ENCODE results near the gene GRIN2A.

GRIN2A gene

GRCh38 chr16:10020866-10021265, 161.4 kb downstream of the GRIN2A start:
- H3K27me3 ChIP-seq (ENCODE audit: insufficient read depth, poor library complexity, severe bottlenecking) = no peaks in the 10 kb centered on the region
- no peaks in the 10 kb centered on the region for H3K4me1 ChIP-seq (ENCODE audit: insufficient read depth, poor library complexity, severe bottlenecking)
- DNase-seq (ENCODE audit: low spot score) (no peak), ATAC-seq (ENCODE audit: low read depth) (no peak)
- H3K9me3 ChIP-seq (ENCODE audit: severe bottlenecking) = no peaks in the 10 kb centered on the region
- no peaks in the 10 kb centered on the region for H3K36me3 ChIP-seq (ENCODE audit: low read depth)
- H3K27ac ChIP-seq (ENCODE audit: poor library complexity, severe bottlenecking) = no peak overlapping the region
- no peak for TF ChIP-seq CTCF (IDR thresholded peaks at IDR 0.05; ENCODE audit: poor library complexity, severe bottlenecking)
- H3K4me3 ChIP-seq (ENCODE audit: severe bottlenecking) = no peak overlapping the region

- DNase-seq (ENCODE audit: low spot score) (no peak), ATAC-seq (ENCODE audit: low read depth) (no peak)
- H3K4me3 ChIP-seq (ENCODE audit: severe bottlenecking) = no peak overlapping the region
- no peak for TF ChIP-seq CTCF (IDR thresholded peaks at IDR 0.05; ENCODE audit: poor library complexity, severe bottlenecking)
- no peaks in the 10 kb centered on the region for H3K9me3 ChIP-seq (ENCODE audit: severe bottlenecking)
- no peaks in the 10 kb centered on the region for H3K36me3 ChIP-seq (ENCODE audit: low read depth)
- H3K27me3 ChIP-seq (ENCODE audit: insufficient read depth, poor library complexity, severe bottlenecking) = no peaks in the 10 kb centered on the region
- no peak overlapping the region for H3K27ac ChIP-seq (ENCODE audit: poor library complexity, severe bottlenecking)
- H3K4me1 ChIP-seq (ENCODE audit: insufficient read depth, poor library complexity, severe bottlenecking) = no peaks in the 10 kb centered on the region
Measured at GRCh38 chr16:10016752-10017151, 165.5 kb downstream of the GRIN2A start.

GRCh38 chr16:10015397-10015796, 166.8 kb downstream of the GRIN2A start:
- H3K4me1 ChIP-seq (ENCODE audit: insufficient read depth, poor library complexity, severe bottlenecking) = no peaks in the 10 kb centered on the region
- no peak overlapping the region for H3K4me3 ChIP-seq (ENCODE audit: severe bottlenecking)
- ATAC-seq (ENCODE audit: low read depth) (no peak), DNase-seq (ENCODE audit: low spot score) (no peak)
- TF ChIP-seq CTCF (IDR thresholded peaks at IDR 0.05; ENCODE audit: poor library complexity, severe bottlenecking) = no peak
- H3K9me3 ChIP-seq (ENCODE audit: severe bottlenecking) = no peaks in the 10 kb centered on the region
- no peaks in the 10 kb centered on the region for H3K27me3 ChIP-seq (ENCODE audit: insufficient read depth, poor library complexity, severe bottlenecking)
- no peaks in the 10 kb centered on the region for H3K36me3 ChIP-seq (ENCODE audit: low read depth)
- no peak overlapping the region for H3K27ac ChIP-seq (ENCODE audit: poor library complexity, severe bottlenecking)

- Histone ChIP-seq H3K9me3 (ENCODE audit: severe bottlenecking) (no peaks in the 10 kb centered on the region), H3K36me3 (ENCODE audit: low read depth) (no peaks in the 10 kb centered on the region), H3K27ac (ENCODE audit: poor library complexity, severe bottlenecking) (no peak overlapping the region), H3K27me3 (ENCODE audit: insufficient read depth, poor library complexity, severe bottlenecking) (no peaks in the 10 kb centered on the region), H3K4me1 (ENCODE audit: insufficient read depth, poor library complexity, severe bottlenecking) (no peaks in the 10 kb centered on the region), H3K4me3 (ENCODE audit: severe bottlenecking) (no peak overlapping the region)
- DNase-seq (ENCODE audit: low spot score) (no peak), ATAC-seq (ENCODE audit: low read depth) (no peak)
- no peak for TF ChIP-seq CTCF (IDR thresholded peaks at IDR 0.05; ENCODE audit: poor library complexity, severe bottlenecking)
Measured at GRCh38 chr16:10013774-10014173, 168.5 kb downstream of the GRIN2A start.

GRCh38 chr16:10013364-10013763, 168.9 kb downstream of the GRIN2A start:
- Histone ChIP-seq H3K9me3 (ENCODE audit: severe bottlenecking) (no peaks in the 10 kb centered on the region), H3K4me1 (ENCODE audit: insufficient read depth, poor library complexity, severe bottlenecking) (no peaks in the 10 kb centered on the region), H3K27me3 (ENCODE audit: insufficient read depth, poor library complexity, severe bottlenecking) (no peaks in the 10 kb centered on the region), H3K4me3 (ENCODE audit: severe bottlenecking) (no peak overlapping the region), H3K27ac (ENCODE audit: poor library complexity, severe bottlenecking) (no peak overlapping the region), H3K36me3 (ENCODE audit: low read depth) (no peaks in the 10 kb centered on the region)
- TF ChIP-seq CTCF (IDR thresholded peaks at IDR 0.05; ENCODE audit: poor library complexity, severe bottlenecking) = no peak
- no peak for ATAC-seq (ENCODE audit: low read depth)
- no peak for DNase-seq (ENCODE audit: low spot score)
